GM19395 (cell line): ENCODE results near the gene BRF1.

Source experiments
- ATAC-seq: cut with Tn5 transposase; IDR thresholded peaks from one replicate; pipeline ENCODE4 v1.9.1; 2021; ENCODE audit warnings: mild to moderate bottlenecking, moderate library complexity; ENCODE audit not compliant: unreplicated experiment

Gene BRF1

DNA sequence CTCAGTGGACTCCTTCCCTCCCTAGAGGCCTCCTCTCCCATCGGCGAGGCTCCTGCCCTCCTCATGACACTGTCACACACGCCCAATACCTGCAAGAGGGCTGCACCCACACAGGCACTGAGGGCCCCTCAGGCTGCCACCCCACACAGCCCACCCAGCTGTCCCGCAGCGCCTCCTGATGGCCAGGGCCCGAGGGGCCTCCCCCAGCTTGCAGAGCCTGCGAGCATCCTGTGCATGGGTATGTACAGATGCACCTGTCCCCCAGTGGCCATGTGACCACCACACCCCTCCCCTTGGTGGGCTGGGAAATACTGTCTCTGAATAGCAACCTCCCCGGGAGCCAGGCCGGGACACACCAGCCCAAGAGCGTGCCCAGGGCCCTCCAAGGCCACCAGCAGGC lies 100.7 kb downstream of the BRF1 start:
- ATAC-seq = no peak

DNA sequence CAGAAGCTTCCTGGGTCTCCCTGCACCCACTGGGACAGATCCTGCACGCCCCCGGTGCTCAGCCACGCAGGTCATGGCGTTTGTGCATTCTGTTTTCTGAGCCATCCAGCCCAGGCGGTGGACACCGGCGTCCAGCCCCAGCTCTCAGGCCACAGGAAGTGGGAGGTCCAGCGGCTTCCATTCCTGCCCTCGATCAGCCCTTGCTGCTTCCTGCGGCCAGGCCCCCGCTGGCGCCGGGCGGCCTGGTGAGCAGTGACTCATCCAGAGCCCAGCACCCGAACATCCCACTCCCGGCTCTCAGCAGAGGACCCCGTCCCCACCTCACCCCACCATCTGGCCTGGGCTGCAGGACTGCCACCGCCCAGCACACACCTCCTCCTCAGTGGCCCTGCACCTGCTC lies 101.7 kb downstream of the BRF1 start:
- no peak for ATAC-seq

DNA sequence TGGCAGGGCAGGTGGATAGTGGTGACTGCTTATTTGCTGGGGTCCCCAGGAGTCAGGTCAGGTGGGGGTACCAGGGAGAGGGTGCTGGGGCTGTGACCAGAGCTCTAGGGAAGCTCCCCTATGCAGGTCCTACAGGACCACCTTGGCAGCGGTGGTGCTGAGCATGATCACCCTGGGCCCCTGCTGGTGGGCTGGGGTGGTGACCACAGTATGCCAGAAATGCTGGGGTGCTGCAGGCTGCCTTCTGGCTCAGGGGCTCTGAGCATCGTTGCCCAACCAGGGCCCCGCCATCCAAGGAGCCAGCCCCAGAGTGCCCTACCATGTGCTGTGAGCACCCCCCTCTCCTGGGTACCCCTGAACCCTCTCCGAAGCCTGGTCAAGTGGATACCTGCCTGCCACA lies 102.2 kb downstream of the BRF1 start:
- no peak for ATAC-seq

GRCh38 chr14:105197211-105197641 lies 103.6 kb downstream of the BRF1 start:
- no peak for ATAC-seq

DNA sequence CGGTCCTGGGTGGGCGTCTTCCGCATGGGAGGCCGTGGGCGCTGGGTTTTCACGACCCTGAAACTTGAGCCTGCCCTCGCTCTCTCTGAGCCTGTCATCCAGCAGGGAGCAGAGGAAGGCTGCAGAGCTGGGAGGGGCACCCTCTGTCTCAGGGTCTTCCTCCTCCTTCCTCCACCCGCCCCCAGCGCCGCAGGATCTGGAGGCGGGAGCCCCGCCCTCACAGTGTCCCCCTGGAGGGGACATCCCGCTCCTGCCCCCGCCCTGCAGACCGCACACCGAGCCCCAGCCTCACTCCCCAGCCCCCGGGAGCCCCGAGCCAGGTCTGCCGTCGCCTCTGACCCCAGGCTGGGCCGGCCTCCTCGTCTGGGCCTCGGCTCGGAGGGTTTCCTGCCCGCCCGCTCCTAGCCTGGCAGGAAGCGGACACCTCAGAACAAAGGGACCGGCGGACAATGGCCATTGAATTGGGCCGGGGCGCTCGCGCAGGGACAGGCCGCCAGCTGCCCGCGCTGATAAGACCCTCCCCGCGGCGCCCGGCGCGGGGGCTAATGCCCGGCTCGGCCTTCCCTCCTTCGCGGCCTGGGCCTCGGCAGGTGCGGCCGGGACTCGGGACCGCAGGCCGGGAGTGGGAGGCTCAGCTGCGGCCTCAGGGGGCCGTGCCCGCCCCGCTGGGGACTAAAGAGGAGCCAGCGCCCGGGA lies 104.4 kb downstream of the BRF1 start:
- ATAC-seq = no peak

DNA sequence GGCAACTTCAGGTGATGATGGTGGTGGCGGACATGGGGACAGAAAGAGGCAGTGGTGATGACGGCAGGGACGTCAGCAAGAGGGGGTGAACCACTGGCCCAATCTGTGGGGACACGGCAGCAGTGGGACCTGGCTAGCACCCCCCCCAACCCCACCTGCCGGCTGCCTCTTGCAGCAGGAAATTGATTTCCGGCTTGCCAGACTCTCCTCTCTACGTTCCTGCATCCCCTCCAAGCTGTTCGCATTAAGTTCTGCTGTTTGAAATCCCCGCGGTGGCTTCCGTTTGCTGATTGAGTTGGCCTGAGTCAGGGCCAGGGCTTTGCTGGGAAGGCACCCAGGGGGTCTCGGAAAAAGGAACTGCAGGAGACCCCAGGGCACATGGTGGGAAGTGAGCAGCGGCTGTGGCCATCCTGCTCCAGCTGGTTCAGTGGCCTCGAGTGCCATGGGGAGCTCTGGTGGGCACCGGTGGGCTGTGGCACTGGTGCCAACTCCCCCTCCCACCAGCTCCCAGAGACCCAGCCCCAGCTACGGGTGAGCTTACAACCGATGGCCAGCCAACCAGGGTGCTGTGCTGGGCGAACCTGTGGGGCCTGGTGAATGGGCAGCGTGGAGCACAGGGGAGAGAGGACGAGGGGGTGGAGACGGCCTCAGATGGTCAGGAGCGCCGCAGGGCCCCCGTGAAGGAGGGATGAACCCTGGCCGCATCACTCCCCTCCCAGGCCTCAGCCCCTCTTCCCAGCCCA lies 105.1 kb downstream of the BRF1 start:
- no peak for ATAC-seq

DNA sequence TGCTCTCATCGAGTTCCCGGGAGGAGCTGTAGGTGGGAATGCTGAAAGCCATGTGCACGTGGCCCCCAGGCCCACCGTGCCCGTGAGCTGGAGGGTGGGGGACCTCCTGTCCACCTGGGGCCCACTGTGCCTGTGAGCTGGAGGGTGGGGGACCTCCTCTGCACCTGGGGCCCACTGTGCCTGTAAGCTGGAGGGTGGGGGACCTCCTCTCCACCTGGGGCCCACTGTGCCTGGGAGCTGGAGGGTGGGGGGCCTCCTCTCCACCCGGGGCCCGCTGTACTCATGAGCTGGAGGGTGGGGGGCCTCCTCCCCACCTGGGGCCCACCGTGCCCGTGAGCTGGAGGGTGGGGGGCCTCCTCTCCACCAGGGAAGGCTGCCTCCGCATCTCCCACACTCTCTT lies 105.8 kb downstream of the BRF1 start:
- ATAC-seq = no peak

- no peak for ATAC-seq
Observed at GRCh38 chr14:105193916-105194782, 106.7 kb downstream of the BRF1 start.

GRCh38 chr14:105192866-105193731 lies 107.7 kb downstream of the BRF1 start:
- ATAC-seq = no peak

DNA sequence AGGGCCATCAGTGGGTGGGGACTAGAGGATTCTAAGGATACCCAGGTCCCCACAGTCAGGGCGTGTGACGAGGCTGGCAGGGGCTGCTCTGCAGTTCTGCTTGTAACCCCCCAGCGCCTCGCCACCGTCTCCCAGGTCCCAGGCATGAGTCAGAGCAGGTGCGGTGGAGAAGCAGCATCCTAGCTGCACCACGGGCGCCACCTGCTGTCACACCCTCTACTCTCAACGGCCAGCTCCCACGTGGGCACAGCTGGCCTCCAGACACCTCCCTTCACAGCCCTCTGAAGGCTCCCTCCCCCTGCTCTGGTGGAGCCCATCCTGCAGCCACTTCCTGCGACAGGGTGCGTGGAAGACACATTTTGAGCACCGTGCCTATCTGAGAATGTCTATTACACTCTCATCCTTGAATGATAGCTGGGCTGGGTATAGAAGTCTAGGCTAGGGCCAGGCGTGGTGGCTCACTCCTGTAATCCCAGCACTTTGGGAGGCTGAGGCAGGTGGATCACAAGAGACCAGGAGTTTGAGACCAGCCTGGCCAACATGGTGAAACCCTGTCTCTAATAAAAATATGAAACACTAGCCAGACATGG lies 112.8 kb downstream of the BRF1 start:
- no peak for ATAC-seq

DNA sequence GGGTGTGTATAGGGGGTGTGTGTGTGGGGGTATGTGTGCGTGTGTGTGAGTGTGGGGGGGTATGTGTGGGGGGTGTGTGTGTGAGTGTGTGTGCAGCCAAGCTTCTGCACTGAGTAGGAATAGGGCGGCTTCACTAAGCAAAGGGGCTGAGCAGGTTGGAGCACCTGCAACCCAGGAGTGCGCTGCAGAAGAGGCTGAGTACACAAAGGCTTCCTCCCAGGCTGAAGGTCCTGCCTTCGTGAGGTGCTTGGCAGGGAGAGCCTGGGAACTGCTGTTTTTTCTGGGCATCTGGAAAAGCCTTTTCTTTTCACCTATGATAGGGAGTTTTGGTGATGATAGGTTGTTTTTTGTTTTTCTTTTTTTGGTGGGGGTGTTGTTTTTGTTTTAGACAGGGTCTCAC lies 113.7 kb downstream of the BRF1 start:
- ATAC-seq = no peak

DNA sequence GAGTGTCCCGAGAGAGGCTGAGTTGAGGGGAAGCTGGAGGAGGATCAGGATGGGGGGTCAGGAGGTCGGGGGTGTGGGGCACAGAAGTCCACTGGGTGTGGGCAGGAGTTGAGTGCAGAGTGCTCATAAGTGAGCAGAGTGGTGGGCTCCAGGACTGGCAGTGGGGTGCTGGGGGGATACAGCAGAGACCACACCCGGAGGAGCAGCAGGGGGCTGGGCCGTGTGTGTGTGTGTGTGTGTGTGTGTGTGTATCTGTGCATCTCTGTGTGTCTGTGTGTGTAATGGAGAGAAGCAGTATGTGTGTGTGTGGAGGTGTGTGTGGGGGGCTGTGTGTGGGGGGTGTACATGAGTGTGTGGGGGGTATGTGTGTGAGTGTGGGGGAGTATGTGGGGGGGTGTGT lies 114.8 kb downstream of the BRF1 start:
- ATAC-seq = no peak

GRCh38 chr14:105185001-105185400 lies 115.8 kb downstream of the BRF1 start:
- ATAC-seq = no peak

GRCh38 chr14:105184461-105184860 lies 116.3 kb downstream of the BRF1 start:
- no peak for ATAC-seq

DNA sequence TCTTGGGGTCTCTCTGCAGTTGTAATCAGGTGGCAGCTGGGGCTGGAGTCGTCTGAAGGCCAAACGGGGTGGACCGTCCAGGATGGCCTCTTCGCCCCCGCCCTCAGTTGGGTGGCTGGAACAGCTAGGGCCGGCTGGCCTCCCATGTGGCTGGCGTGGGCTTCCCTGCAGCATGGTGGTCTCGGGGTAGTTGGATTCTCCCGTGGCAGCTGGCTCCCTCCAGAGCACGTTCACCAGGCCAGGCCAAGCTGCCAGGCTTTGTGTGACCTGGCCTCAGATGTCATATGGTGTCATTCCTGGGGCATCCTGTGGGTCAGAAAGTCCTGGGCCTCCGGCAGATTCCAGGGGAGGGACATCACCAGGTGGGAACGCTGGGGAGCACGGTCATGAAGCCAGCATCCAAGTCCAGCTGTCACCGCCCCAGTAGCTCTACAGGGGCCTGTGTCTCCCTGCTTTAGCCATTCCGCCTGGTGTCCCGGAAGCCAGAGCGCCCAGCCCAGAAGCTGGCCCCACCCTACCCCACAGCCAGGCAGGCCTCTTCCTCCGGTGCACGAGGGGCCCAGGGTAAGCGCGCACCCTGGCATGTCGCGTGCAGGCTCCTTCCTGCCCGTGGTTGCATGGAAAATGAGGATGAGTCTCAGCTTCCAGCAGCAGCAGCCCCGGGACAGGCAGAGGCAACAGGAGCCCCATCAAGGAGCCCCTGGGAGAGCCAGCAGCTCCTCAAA lies 118.3 kb downstream of the BRF1 start:
- no peak for ATAC-seq

GRCh38 chr14:105181549-105182295 lies 119.1 kb downstream of the BRF1 start:
- no peak for ATAC-seq

GRCh38 chr14:105180592-105181548 lies 119.9 kb downstream of the BRF1 start, which contains the start of gene NUDT14:
Gene NUDT14, minus strand, starts transcription at chr14:105181312. Its CDS starts 103 bp downstream, at chr14:105181209.
- no peak for ATAC-seq

GRCh38 chr14:105179191-105179590 lies 121.6 kb downstream of the BRF1 start:
- ATAC-seq = no peak
